DOHH2 (cell line): ENCODE measurements around the gene NPAS2.

Experiments
- CTCF ChIP-seq: fragments of 200-600 bp; sonication (generic); IDR thresholded peaks from one replicate; pipeline ENCODE4 v1.5.1; 2014; ENCODE audit warnings: antibody characterized with exemption, mild to moderate bottlenecking, low read depth, low read length; ENCODE audit not compliant: poor library complexity, severe bottlenecking
- EZH2phosphoT487 ChIP-seq: fragments of 200-600 bp; sonication (generic); IDR thresholded peaks from 2 replicates; pipeline ENCODE4 v1.6.1; 2017; ENCODE audit warnings: borderline replicate concordance, mild to moderate bottlenecking, antibody characterized with exemption, low read length, moderate library complexity, mixed read lengths

DNA sequence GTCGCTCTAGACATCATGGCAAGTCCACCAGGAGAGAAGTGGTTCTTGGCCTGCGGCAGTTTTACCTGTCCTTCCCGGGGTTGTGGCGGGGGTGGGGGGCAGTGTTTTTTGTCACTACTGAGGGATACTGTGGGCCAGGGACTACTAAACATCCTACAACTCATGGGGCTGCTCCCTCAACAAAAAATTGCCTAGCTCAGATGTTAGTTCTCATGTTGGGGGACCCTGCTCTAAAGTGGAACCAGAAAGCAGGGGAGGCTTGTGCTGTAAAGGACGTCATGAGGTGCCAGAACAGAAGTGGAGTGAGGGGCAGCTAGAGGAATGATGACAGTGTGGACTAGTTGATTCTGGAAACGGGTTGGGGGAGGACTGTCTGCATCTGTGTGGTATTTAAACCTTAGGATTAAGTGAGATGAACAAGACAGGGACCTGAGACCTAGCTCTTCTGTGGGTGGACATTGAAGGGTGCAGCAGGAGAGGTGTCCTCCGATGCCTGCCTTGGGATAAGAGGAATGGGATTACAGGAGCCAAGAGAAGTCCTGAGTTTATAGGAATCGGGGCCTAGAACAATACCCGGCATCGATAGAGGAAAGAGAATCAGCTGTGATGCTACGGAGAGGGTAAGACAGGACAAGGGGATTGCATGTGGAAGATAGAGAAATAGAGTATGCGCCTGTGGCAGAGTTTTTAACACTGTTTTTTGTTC, 184.8 kb downstream of the NPAS2 start:
- TF ChIP-seq CTCF (no peak), EZH2phosphoT487 (no peak)
